Epithelial cell of esophagus (primary cell): Measurements from ENCODE around the gene CXCL17.

Experiments
- DNase-seq: peaks from one replicate; pipeline ENCODE4 v3.0.0; 2010; ENCODE audit warnings: low read depth
- H3K4me3 ChIP-seq: 2 replicates; pipeline ENCODE4 v1.5.1; 2011; ENCODE audit warnings: mild to moderate bottlenecking, low read length, control low read depth
- TF ChIP-seq, protein P1 (sequence below): IDR thresholded peaks from 2 replicates; pipeline ENCODE4 v1.5.1; 2011; ENCODE audit warnings: low read depth, mild to moderate bottlenecking, low read length, control low read depth, inconsistent platforms; ENCODE audit not compliant: insufficient read depth; ENCODE audit errors: missing control alignments

The CXCL17 gene

DNA sequence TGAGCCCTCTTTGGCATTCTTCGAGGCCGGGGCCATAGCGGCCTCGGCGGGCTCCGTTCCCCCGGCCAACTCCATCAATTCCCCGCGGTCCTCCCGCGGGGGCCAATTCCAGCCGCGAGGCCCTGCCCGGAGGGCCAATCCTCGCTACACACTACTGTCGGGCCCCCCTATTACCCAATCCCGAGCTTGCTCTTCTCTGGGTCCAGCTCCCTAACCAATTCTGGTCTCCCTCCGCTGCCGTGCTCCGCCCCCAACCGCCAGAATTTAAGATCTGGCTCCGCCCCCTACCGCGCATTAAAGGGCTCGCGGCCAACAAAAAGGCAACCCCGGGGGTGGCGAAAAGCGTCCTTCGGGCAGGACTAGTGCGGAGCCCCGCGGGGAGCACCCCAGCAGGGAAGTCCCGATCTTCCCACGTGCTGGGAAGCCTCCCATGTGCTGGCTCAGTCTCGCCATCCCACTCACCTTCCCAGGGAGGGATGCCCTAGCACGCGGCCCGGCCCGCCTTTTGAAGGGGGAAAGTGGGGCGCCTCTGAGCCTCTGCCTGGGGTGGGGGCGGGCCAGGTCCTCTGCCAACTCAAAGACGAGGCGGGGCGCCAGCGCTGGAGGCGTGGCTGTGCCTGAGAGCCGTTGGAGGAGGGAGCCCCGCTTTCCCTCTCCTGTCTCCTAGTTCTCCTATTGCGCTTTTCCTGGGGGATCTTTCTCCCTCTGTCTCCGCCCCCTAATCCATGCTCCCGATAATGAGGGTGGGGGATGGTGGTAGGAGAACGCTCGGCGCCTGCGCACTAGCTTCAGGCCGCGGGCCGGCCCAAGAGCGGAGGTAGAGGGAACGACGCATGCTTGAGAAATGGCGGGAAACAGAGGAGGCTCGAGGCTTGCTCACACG lies 19.0 kb downstream of the CXCL17 start:
- peak overlapping the region; percentile 61 for H3K4me3 ChIP-seq
- TF ChIP-seq, protein P1, sequence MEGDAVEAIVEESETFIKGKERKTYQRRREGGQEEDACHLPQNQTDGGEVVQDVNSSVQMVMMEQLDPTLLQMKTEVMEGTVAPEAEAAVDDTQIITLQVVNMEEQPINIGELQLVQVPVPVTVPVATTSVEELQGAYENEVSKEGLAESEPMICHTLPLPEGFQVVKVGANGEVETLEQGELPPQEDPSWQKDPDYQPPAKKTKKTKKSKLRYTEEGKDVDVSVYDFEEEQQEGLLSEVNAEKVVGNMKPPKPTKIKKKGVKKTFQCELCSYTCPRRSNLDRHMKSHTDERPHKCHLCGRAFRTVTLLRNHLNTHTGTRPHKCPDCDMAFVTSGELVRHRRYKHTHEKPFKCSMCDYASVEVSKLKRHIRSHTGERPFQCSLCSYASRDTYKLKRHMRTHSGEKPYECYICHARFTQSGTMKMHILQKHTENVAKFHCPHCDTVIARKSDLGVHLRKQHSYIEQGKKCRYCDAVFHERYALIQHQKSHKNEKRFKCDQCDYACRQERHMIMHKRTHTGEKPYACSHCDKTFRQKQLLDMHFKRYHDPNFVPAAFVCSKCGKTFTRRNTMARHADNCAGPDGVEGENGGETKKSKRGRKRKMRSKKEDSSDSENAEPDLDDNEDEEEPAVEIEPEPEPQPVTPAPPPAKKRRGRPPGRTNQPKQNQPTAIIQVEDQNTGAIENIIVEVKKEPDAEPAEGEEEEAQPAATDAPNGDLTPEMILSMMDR, result no peak
- peak; percentile 96 for DNase-seq

DNA sequence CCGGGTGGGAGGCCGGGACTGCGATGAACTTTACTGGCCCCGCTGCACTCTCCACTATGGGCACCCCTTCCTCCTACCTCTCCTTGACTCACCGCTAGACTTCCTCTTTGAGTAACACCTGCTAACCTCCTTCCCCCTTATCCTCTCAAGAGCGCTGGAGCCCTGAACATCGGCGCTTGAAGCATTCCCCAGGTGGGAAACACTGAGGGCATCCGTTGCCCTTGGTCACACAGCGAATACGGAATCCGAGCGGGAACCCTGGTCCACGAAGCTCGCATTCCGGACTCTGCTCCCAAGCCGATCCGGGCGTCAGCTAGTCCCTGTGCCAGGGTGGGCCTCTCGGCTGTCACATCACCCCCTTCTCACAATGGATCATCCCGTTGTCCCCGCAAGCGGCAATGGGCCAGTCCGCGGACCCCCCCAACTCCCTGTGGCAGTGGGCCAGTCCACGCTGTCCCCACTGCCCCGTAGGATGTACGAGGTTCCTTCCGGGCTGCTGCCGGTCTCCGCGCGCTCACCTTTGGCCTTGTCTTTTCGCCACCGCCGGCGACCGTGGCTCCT lies 19.8 kb downstream of the CXCL17 start:
- TF ChIP-seq, protein P1, result peak; percentile 3
- peak overlapping the region; percentile 61 for H3K4me3 ChIP-seq
- peak; percentile 74 for DNase-seq

DNA sequence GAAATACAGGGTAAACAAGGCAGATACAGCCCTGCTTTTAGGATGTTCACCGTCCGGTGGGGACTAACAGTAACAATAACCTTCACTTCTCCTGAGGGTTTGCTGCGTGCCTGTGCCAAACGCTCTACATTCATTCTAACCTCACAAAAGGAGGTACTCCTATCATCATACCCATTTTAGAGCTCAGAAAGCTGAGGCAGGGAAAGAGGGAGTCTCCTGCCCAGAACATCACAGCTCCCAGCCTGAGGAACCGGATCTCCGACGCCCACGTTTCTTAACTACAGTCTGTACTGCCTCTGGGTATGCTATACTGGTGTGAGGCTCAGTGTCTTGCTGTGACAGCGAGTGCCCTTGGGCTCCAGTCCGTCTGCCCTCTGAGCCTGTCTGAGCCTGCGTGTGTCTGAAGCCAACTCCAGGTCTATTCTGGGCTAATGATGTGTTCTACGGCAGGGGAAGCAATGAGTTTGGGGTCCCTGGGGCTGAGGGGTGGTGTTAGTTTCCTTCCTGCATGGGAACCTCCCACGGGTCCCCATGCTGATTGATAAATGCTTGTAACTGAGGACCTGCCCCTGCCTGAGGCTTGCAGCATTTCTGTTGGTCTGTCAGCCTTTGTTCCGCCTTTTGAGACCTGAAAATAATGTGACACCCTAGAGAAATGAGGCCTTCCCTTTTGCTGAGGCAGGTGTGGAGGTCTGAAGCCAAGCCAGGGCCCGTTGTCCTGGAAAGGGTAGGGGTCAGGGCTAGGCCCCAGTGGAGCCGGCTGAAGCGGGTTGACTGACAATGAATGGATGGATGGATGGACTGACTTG lies 20.4 kb downstream of the CXCL17 start:
- H3K4me3 ChIP-seq, result peak overlapping the region; percentile 61
- peak; percentile 78 for DNase-seq
- TF ChIP-seq, protein P1, result no peak

DNA sequence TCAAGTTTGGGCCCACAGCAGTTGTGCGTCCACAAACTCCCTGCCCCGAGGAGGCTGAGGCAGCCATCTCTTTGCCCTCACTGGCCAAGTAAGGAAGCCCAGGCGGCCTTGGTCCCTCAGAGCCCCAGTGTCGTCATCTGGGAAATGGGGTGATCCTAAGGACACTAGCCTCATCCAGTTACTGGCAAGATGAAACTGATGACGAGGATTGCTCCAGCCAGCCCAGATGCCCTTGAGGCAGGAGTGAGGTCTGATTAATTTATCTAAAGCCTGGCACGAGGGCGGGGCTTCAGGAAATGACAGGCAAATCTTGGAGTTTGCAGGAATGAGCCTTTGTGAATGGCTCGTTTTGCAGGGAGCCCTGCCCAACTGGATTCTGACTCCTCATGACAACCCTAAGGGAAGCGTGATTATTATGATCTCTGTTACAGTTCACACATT lies 21.1 kb downstream of the CXCL17 start:
- peak; percentile 100 for DNase-seq
- no peak overlapping the region for H3K4me3 ChIP-seq
- TF ChIP-seq, protein P1, result no peak

DNA sequence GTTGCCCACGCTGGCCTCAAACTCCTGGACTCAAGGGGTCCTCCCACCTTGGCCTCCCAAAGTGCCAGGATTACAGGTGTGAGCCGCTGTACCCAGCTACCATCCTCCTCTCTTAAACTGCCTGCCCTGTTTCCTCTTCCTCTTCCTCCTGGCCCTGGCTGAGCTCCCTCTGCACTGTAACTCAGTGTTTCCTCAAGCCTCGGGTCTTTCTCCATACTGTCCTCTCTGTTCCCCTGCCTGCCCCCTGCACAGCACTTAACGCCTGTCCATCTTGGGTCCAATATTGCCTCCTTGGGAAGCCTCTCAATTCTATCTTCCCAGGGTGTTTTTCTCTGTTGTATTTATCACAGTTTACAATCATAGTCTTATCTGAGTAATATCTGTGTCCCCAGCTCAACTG lies 21.6 kb downstream of the CXCL17 start:
- H3K4me3 ChIP-seq, result no peak overlapping the region
- TF ChIP-seq, protein P1, result no peak
- no peak for DNase-seq

DNA sequence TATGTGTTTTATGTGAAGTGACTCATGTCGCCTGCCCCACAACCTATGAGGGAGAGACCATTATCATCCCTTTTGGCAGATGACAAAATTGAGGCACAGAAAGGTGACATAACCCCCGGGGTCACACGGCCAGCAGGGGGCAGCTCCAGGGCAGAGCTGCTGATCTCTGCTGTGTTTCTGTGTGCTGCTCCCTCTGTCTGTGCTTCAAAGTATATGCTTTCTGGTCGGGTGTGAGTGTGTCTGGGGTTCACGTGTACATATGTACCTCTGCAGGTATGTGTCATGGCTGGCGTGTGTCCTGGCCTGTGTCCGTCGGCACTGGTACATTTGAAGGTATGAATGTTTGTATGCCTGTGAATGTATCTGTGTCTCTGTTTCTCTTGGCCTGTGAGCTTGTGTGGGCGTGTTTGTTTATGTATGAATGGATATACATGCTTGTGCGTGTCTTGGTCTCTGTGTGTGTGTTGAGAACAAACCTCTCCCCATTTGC lies 22.6 kb downstream of the CXCL17 start:
- no peak overlapping the region for H3K4me3 ChIP-seq
- DNase-seq, result peak; percentile 98
- TF ChIP-seq, protein P1, result peak; percentile 69
